ENCODE data around the gene EVI5L. TPM values are rescaled to one million over a fixed set of nuclear protein-coding genes. Genes with fewer than 3 reads are reported as not detected.

EVI5L gene
- total RNA-seq, 1 experiment from 2014 or later: 6.8 TPM

DNA sequence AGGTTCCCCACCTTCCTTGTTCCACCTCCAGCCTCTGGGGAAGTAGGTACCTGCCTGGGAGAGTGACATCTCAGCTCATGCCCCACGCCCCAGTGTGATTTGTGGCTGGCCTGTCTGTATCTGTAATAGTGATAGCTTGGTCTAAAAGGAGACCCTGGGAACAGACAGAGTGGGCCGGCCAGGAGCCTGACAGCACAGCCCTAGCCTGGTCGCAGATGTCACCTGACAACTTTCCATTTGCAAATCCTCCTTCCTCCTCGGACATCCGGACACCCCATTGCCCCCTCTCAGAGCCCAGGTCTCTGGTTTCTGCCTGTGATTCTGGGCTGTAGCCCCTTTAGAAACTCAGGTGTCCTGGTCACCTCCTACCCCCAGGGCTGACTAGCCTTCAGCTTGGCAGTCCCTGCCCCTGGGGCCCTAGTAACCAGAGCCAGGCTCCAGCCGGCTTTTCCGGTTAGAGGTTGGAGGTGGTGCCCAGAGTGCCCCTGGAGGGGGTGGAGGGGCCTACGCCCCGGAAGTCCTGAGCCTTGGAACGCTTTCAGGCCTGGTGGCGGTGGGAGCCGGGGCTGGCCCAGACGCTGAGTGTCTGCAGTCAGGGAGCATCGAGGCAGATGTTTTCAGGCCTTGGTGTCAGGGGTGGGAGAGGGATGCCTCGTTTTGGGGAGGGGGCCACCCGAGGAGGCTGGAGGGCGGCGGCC is 64.7 kb downstream of the EVI5L start:
- DNase-seq (ENCODE audit: low read depth): no peak

- DNase-seq (ENCODE audit: low read depth): no peak
Observed at GRCh38 chr19:7895565-7895964, 65.5 kb downstream of the EVI5L start.

DNA sequence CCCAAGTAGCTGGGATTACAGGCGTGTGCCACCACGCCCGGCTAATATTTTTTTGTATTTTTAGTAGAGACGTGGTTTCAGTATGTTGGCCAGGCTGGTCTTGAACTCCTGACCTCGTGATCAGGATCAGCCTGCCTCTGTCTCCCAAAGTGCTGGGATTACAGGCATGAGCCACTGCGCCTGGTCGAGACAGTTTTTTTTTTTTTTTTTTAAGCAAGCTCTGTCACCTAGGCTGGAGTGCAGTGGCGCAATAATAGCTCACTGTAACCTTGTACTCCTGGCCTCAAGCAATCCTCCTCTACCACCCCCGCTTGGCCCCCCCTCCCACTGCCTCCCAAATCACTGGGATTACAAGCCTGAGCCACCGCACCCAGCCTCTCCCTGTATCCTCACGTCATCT is 67.3 kb downstream of the EVI5L start:
- DNase-seq (ENCODE audit: low read depth): no peak

- DNase-seq (ENCODE audit: low read depth): no peak
Observed at GRCh38 chr19:7898967-7899366, 68.9 kb downstream of the EVI5L start.

GRCh38 chr19:7899751-7900378 is 69.8 kb downstream of the EVI5L start:
- DNase-seq (ENCODE audit: low read depth): no peak

- DNase-seq (ENCODE audit: low read depth): no peak
Observed at GRCh38 chr19:7900401-7900870, 70.4 kb downstream of the EVI5L start.

DNA sequence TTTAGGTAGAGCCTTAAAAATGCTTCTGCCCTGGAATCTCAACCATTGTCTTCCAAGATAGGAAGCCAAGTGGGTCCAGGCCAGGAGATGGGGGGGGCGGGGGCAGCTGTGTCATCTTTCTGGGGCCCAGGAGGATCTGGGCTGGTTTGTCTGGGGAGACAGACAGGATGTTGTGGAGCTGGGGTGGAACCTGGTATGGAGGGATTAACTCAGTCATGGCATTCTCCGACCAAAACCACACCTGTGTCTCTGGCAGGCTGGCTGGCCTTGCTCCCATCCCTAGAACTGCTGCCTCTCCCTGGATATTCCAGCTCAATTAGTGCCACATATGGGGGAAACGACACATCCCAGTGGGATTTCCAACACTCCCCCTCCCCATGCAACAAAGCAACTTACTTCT is 70.9 kb downstream of the EVI5L start:
- no peak for DNase-seq (ENCODE audit: low read depth)

DNA sequence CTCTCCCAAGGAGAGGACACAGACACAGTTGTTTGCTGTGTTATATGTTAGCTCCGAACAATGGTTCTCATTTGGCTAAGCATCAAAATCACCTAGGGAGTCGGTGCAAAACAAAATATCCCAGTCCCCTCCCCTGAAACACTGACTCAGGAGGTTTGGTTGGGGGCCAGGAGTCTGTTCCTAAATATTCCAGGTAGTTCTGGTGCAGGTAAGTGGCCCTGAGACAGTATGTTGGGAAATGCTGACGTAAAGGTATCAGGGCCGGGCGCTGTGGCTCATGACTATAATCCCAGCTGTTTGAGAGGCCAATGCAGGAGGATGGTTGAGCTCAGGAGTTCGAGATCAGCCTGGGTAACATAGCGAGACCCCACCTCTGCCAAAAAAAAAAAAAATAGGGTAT is 71.3 kb downstream of the EVI5L start:
- DNase-seq (ENCODE audit: low read depth): no peak

GRCh38 chr19:7902796-7903243 is 72.8 kb downstream of the EVI5L start:
- no peak for DNase-seq (ENCODE audit: low read depth)

DNA sequence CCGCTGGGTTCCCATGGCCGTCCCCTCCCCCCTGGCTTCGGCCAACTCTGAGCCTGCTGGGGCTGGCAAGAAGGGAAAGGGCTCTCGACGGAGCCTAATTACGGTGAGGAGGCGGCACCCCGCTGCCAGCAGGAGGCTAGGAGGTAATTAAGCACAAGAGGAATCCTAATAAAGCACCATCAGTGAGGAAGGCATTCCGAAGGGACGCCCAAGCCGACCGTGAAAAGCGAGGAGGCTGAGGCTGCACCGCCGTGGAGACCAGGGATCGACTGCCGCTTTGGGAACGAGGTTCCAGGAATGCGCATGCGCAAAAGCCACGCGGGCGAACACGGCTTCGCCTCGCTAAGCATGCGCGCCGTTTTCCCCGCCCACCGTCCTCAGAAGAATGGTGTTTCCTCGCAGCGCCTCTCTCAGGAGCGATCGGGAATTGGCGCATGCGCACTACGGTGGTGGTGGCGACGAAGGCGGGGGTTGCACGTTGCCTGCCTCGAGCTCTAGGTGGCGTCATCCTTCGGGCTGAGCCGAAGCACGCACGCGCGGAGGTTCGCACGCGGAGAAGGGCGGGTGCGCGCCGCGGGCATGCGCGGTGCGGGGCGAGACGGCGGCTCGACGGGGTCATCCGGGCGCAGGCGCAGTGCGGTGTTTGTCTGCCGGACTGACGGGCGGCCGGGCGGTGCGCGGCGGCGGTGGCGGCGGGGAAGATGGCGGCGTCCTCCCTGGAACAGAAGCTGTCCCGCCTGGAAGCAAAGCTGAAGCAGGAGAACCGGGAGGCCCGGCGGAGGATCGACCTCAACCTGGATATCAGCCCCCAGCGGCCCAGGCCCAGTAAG is 73.4 kb downstream of the EVI5L start, which contains the start of gene MAP2K7:
Gene MAP2K7 (plus strand): TSS at position 634 of the 830 bp plus-strand sequence. CDS start 68 bp downstream, at position 702.
- peak; percentile 97 for DNase-seq (ENCODE audit: low read depth)

DNA sequence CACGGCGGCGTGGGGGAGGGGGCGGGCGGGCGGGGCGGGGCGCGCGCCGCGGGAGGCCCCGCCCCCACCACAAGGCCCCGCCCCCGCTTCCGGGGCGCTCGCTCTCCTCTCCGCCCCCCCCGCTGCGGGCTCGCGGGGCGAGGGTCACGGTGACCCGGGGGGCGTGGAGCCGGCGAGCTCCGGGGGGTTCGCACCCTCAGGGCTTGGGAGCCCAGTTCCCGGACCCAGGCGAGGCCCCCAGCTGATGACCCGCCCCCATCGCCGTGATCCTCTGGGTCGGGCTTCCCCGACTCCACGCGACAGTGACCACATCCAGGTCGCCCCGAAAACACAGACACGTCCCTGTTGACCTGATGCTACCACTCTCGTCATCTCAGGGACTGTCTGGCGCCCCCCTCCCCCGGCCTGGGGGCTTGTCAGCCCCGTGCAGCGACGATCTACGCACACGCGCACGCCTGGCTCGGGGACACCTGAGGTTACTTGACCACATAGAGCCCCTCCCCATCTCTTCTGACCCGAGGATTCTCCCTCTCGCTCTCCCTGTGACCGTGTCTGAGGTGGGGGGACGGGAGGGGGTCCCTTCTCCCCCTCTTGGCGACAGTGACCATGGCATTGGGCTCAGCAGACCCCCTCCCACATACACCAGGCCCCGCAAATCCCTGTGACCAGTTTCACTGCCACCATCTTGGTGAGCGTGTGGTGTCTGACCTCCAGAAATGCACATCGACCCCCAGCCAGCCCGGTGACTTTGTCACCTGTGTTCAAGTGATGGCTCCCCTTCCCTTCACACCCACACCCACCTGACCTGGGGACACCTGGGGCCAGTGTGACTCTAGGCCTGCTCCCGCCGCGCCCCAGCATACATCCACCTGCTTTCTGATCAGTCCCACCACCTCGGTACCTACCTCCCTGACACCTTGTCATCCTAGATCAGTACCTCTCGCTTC is 74.3 kb downstream of the EVI5L start:
- DNase-seq (ENCODE audit: low read depth): no peak

DNA sequence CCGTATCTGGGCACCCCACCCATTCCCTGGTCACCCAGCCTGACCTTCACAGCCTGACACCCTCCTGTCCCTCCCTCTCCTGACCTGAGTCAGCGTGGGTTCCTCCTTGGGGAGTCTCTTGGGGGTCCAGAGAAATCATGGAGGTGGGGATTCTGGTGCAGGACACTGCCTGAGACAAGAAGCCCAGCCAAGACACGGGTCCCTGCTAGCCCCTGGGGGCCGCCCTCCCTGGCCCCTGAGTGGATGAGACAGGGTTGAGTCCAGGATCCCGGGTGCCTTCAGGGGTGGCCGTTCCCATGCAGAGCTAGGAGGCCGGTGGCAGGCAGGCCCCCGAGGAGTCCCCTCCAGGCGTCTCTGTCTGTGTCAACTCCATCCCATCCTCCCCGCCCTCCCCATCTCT is 75.2 kb downstream of the EVI5L start:
- DNase-seq (ENCODE audit: low read depth): no peak

DNA sequence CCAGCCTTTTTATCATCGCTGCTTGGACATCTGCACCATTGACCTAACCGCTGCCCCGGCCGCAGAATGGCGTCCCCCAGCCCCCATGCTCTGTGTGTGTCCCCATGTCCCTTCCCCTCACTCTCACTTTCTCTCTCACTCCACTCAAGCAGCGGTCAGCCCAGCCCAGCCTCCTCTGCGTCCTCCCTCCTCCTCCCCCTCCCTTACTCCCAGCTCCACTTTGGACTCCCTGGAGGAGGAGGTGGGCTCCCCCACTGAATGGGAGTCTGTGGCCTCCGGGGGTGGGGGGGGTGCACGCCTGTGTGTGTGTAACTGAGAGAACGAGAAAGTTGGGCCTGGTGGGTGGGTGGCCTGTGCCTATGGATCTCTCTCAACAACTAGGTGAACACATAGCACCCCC is 75.8 kb downstream of the EVI5L start:
- DNase-seq (ENCODE audit: low read depth): no peak

DNA sequence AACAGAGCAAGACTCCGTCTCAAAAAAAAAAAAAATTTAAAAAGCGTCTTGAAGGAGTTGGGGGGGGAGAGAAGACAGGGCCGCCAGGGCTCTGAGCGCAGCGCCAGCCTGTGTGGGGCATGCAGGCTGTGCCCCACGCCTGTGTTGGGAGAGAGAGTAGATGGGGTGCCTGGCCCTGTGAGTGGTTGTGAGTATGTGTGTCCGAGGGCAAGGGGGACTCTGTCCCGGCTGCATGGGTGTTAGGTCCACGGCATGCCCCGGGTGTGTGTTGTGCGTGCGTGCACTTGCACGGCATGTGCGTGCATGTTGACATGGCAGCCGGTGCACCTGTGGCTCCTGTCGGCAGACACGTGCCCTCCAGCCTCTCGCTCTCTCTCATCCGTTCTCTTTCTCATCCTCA is 77.1 kb downstream of the EVI5L start:
- DNase-seq (ENCODE audit: low read depth): no peak

DNA sequence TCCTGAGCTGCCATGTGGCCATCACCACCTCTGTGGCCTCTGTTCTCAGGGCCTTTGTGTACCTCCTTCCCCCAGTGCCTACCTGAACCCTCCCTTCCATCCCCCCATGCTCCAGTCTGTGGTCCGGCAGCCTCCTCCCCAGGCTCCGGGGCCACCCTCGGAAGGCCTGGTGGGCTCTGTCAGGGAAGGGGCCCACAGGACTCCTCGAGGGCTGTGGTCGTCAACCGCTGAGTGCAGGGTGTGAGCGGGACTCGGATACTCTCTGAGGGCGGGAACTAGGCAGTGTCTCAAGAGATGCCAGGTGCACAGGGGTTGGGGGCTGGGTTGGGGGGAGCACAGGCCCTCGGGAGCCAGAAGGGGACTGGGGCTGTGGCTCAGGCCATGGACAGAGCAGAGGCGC is 77.5 kb downstream of the EVI5L start:
- no peak for DNase-seq (ENCODE audit: low read depth)

GRCh38 chr19:7908078-7908699 is 78.2 kb downstream of the EVI5L start:
- DNase-seq (ENCODE audit: low read depth): no peak

- DNase-seq (ENCODE audit: low read depth): no peak
Observed at GRCh38 chr19:7908742-7909461, 78.9 kb downstream of the EVI5L start.

GRCh38 chr19:7909471-7910067 is 79.6 kb downstream of the EVI5L start:
- DNase-seq (ENCODE audit: low read depth): no peak

DNA sequence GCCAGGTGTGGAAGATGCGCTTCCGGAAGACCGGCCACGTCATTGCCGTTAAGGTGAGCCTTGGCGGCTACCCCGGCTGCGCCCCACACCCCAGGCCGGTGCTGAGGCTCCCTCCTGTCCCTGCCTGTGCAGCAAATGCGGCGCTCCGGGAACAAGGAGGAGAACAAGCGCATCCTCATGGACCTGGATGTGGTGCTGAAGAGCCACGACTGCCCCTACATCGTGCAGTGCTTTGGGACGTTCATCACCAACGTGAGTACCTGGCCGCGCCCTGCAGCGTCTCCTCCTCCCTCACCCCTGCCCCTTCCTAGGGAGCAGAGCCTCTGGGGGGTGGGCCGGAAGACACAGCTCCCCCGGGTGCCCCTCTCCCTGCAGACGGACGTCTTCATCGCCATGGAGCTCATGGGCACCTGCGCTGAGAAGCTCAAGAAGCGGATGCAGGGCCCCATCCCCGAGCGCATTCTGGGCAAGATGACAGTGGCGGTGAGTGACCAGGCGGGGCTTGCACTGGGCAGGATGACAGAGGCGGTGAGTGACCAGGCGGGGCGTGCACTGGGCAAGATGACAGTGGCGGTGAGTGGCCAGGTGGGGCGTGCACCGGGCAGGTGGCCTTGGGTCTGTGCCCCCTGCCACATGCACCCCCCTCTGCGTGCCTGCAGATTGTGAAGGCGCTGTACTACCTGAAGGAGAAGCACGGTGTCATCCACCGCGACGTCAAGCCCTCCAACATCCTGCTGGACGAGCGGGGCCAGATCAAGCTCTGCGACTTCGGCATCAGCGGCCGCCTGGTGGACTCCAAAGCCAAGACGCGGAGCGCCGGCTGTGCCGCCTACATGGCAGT is 80.5 kb downstream of the EVI5L start:
- no peak for DNase-seq (ENCODE audit: low read depth)
